ENCODE data around the gene ANAPC2.

Gene ANAPC2

GRCh38 chr9:137228968-137229896, 40.9 kb upstream of the ANAPC2 start:
- intact Hi-C loops (cut with DNase I), result loop anchor here (5.0 kb wide), 2 partner anchors 42 to 112 kb away; partner anchors contain the start of genes ANAPC2 and SSNA1
- DNase-seq, result no peak

DNA sequence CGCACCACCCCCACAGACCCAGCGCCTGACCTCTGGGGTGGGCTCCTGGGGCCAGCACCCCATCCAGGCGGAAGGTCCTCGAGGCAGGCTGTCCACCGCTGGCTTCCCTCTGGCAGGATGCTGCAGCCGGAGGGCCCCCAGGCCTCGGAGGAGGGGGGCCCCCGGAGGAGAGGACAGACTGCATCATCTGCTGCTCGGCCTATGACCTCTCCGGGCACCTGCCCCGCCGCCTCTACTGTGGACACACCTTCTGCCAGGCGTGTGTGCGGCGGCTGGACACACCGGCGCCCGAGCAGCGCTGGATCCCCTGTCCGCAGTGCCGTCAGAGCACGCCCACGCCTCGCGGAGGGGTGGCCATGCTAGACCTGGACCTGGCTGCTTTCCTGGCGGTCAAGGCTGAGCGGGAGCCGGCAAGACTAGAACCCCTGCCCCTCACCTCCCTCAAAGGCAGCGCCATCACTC, 40.2 kb upstream of the ANAPC2 start:
- intact Hi-C loops (cut with DNase I), result loop anchor here (5.0 kb wide), 2 partner anchors 41 to 111 kb away; partner anchors contain the start of genes ANAPC2 and SSNA1

GRCh38 chr9:137227853-137228505, 39.6 kb upstream of the ANAPC2 start:
- intact Hi-C loops (cut with DNase I), result loop anchor here (5.0 kb wide), 2 partner anchors 41 to 111 kb away; partner anchors contain the start of genes ANAPC2 and SSNA1
- DNase-seq, result no peak

More for the DNA sequence above, 40.2 kb upstream of the ANAPC2 start:
- no peak for DNase-seq

DNA sequence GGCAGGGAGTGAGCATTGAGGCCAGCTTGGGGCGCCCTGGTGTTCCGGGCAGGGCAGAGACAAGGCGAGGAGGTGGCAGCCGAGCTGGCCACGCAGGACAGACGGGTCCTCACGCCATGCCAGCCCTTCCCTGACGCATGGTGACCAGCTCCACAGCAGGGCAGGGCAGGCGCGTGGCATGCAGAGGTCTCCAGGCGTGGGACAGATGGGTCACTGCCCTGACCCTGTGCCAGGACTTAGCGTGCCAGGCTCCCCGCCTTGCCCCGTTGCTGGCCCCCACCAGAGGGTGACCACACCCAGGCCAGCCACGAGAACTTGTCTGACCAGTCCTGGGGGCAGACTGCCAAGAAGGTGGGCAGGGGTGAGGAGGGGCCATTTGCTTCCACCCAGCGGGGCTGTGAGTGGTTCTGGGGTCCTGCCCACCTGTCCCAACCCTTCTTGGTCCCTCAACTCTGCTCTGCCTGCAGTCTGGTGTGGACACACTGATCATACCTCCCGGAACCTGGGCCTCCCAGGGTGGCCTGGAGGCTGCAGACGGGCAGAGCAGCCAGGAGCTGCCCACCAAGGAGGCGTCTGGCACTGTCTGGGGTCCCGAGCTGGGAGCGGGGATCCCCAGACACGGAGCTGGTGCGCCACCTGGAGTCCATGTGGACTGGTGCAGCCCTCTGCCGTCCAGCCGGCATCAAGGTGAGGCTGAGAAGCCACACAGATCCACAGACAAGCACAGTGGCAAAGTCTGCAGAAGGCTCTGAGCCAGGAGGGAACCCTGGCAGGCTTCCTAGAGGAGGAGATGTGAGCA, 38.9 kb upstream of the ANAPC2 start, which contains the start of gene RNF224:
RNF224 (plus strand) TSS at position 449 of the 799 bp plus-strand sequence. CDS start 834 bp downstream, outside the sequence.
- intact Hi-C loops (cut with DNase I), result loop anchor here (5.0 kb wide), 2 partner anchors 40 to 110 kb away; partner anchors contain the start of genes ANAPC2 and SSNA1
- peak; percentile 60 to 91 (median 80) for DNase-seq

DNA sequence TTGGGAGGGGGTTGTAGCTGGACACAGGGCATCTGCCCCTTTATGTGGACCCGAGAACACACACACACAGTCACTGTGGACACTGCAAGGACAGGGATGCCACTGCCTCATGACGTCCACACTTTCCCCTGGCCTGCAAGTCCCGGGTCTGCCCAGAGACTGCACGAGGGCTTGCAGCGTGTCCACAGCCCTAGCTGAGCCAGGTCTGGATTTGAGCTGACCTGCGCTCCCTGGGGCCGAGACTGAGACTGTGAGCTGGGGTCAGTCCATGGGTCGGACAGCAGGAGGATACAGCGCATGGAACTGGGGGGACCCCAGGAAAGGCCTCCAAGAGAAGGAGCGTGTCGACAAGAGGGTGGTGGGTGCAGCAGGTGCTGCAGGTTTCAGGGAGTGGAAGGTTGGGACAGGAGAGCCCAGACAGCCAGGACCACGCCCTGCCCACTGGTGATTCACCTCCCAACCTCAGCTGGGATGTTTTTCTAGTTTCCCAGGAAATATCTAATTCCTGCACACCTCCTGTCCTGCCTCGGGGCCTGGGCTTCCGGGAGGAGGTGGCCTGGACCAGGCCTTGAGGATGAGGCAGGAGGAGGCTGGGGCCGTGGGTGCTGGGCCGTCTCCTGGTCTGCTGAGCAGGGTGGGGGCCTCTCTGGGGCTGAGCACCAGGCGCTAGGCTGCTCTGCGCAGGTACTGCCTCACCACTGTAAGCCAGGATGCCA, 38.1 kb upstream of the ANAPC2 start:
- intact Hi-C loops (cut with DNase I), result loop anchor here (5.0 kb wide), 2 partner anchors 39 to 109 kb away; partner anchors contain the start of genes ANAPC2 and SSNA1
- no peak for DNase-seq

DNA sequence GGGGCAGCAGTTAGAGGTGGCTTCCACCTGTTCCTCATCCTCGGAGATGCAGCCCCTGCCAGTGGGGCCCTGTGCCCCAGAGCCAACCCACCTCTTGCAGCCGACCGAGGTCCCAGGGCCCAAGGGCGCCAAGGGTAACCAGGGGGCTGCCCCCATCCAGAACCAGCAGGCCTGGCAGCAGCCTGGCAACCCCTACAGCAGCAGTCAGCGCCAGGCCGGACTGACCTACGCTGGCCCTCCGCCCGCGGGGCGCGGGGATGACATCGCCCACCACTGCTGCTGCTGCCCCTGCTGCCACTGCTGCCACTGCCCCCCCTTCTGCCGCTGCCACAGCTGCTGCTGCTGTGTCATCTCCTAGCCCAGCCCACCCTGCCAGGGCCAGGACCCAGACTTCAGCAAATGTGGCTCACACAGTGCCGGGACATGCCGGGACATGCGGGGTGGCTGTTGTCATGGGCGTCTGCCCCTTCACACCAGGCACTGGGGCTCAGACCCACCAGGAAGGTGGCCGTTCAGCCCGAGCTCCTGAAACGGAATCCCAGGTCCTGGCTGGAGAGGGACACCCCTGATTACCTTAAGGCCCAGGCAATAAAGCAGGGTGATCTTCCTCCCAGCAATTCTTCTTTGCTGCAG, 37.5 kb upstream of the ANAPC2 start:
- DNase-seq, result no peak
- intact Hi-C loops (cut with DNase I), result loop anchor here (5.0 kb wide), 2 partner anchors 39 to 109 kb away; partner anchors contain the start of genes ANAPC2 and SSNA1

GRCh38 chr9:137224830-137225694, 36.7 kb upstream of the ANAPC2 start, which contains the start of gene CYSRT1:
Gene CYSRT1, plus strand, starts transcription at chr9:137225174. Its CDS starts 448 bp downstream, at chr9:137225622.
- intact Hi-C loops (cut with DNase I), result loop anchor here (5.0 kb wide), 2 partner anchors 38 to 108 kb away; partner anchors contain the start of genes ANAPC2 and SSNA1
- no peak for DNase-seq

GRCh38 chr9:137223078-137223970, 35.0 kb upstream of the ANAPC2 start:
- peak; percentile 93 to 98 (median 97) for DNase-seq
- intact Hi-C loops (cut with DNase I), result no loop called here

- DNase-seq, result peak in 16 of 42 donors; percentile 22 to 63 (median 42)
- intact Hi-C loops (cut with DNase I), result no loop called here
Observed at GRCh38 chr9:137222190-137223077, 34.1 kb upstream of the ANAPC2 start, which contains the start of gene RNF208. Gene RNF208, minus strand, starts transcription at chr9:137222240. Its CDS starts 1,028 bp downstream, at chr9:137221212.

DNA sequence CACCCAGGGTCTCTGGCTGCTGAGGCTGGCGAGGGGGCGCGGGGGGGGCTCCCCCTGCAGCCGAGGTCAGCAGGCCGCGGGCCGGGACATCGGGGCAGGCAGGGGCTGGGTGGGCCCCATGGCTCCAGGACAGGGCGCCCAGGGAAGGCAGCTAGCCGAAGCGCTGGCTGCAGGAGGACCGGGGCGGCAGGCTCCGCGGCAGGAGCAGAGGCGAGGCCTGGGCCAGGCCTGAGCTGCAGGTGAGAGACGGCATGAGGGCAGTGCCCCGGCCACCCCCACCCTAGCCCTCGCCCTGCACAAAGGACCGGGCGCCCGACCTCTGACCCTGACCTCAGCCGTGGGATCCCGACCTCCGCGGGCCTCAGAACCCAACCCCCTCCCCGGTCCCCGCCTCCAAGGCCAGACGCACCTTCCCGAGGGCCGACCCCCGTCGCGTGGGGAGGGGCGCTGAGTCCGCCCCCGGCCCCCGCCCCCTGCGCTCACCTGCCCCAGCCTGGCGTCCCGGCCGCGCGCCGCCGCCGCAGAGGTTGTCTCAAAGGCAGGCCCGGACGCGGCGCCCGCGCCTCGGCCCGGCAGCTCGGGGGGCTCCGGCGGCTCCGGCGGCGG, 33.2 kb upstream of the ANAPC2 start:
- peak in 1 of 42 donors; percentile 20 for DNase-seq
- intact Hi-C loops (cut with DNase I), result no loop called here

GRCh38 chr9:137221095-137221505, 32.7 kb upstream of the ANAPC2 start:
- intact Hi-C loops (cut with DNase I), result no loop called here
- DNase-seq, result no peak

DNA sequence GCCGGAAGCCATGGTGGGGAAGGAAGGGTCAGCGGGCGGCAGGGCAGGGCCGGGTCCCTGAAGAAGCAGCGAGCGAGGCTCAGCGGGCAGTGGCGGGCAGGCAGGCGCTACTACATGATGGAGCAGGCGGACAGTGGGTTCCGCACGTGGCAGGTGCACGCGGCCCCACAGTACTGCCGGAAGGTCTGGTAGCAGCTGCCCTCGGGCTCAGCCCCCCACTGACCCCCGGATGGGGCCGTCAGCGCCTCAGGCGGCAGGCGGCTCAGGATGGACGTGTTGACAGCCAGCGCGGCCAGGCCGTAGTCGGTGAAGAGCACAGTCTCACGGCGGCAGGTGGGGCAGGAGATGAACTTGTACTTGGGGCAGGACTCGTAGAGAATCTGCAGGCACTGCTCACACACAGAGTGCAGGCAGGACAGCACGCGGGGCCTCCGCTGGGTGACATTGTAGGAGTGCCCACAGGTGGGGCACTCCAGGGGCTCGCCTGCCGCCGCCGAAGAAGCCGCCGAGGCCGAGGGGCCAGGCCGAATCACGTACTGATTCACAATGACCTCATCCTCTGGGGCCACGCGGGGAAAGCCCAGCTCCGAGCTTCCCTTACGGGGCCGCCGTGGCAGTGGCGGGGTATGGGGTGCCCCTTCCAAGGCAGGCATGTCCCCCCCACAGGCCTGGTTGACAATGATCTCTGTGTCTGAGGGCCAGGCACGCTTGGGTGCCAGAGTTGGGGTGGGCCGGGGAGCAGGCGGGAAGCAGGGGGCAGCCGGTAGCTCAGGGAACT, 32.1 kb upstream of the ANAPC2 start:
- intact Hi-C loops (cut with DNase I), result no loop called here
- DNase-seq, result peak in 1 of 42 donors; percentile 18

DNA sequence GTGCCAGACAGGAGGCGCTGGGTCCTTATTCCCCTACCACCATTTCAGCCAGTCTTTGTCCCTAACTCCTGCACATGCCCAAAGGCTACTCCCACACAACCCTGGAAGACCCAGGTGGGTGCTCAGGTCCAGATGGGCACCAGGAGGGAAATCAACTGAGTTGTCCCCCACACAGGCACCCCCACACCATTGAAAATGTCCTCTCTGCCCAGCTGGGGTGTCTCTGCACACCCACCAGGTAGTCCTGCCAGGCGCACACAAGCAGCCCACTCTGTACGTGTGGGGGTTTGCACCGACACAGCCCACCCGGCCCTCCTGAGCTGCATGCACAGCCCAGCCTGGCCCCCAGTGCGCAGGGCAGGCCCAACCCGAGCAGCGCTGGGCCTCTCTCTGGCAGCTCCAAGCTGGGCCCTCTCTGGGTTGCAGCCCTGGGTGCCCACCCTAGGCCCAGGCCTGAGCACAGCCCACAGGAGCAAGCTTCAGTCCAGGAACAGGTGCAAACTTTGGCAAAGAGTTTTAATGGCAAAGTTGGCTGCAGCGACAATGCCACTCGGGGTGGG, 31.5 kb upstream of the ANAPC2 start:
- intact Hi-C loops (cut with DNase I), result no loop called here

More for the DNA sequence above, 31.5 kb upstream of the ANAPC2 start:
- no peak for DNase-seq
